ENCODE results near the gene HOXA4. TPM values are rescaled to one million over a fixed set of nuclear protein-coding genes. Genes with fewer than 3 reads are reported as not detected.

HOXA4 gene
- total RNA-seq, 4 donors from 2014 or later = 0.56 to 2.1 (median 1.3) TPM

DNA sequence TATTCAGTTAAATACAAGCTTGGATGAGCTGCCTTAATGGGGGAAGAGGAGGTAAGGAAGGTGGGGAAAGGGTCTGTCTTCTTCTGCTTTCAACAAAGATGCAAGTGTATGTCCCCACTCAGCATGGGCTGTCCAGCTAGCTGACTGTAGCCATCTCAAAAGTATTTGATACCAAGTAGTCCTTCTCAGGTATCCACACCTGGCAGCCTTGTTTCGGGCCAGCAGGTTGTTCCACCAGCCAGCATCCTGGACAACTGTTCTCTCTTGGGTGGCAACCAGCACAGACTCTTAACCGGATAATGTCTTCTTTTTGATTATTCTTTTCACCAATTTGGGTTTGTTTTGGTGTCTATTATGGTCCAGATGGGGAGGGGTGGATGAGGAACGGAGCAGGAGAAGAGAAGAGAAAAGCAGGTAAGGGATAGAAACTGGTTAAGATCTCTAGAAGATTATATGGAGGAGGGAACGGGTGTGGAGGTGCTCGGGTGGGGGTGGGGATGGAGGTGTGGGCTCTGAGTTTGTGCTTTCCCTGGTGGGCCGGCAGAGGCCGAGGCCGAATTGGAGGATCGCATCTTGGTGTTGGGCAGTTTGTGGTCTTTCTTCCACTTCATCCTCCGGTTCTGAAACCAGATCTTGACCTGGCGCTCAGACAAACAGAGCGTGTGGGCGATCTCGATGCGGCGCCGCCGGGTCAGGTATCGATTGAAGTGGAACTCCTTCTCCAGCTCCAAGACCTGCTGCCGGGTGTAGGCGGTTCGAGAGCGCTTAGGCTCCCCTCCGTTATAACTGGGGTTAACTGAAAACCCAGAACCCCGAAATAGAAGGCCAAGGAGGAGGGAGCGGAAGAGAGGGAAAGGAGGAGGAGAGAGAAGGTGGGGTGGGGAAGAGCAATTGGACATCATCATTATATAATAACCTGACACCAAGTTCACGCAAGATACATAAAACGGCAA, 1.5 kb downstream of the HOXA4 start:
- H3K4me1 ChIP-seq = peaks cover 0 to 7% of the 10 kb centered on the region in 2 donors
- TF ChIP-seq CTCF (IDR thresholded peaks at IDR 0.05) (no peak), POLR2A (IDR thresholded peaks at IDR 0.05) (no peak)
- H3K27ac ChIP-seq = peak overlapping the region in 1 of 3 donors; percentile 22
- 27 to 33% methylated on average over 28 of the region's 28 CpGs for WGBS, 2 donors
- DNase-seq = no peak
- H3K9me3 ChIP-seq = no peaks in the 10 kb centered on the region
- no peak overlapping the region for H3K4me3 ChIP-seq (replicated peaks in 1 of 3)
- no peaks in the 10 kb centered on the region for H3K36me3 ChIP-seq
- peaks cover 26% of the 10 kb centered on the region for H3K27me3 ChIP-seq
- intact Hi-C loops (cut with DNase I) = no loop called here

DNA sequence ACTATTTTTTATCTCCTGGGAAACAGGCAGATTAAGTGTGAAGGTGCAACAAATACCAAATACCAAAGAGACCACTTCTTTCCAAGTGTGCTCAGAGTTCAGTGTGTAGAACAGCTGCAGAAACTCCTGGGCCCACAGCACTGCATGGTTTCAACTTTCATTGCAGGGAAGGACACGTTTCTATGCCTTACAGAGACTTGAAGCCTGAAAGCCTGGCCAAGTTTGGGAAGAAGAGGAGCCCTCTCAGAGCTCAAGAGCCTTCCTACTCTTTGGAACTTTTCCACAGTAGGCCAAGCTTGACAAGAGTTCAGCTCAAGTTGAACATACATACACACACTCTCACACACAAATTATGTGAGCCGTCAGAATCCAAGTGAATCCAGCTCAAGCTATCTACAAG, 2.5 kb downstream of the HOXA4 start:
- intact Hi-C loops (cut with DNase I) = no loop called here
- no peak overlapping the region for H3K27ac ChIP-seq
- H3K9me3 ChIP-seq = no peaks in the 10 kb centered on the region
- peaks cover 20% of the 10 kb centered on the region for H3K27me3 ChIP-seq
- no peaks in the 10 kb centered on the region for H3K36me3 ChIP-seq
- H3K4me1 ChIP-seq = peaks cover 0 to 7% of the 10 kb centered on the region in 2 donors
- no peak overlapping the region for H3K4me3 ChIP-seq (replicated peaks in 1 of 3)
- no peak for DNase-seq
- no peak for TF ChIP-seq CTCF (IDR thresholded peaks at IDR 0.05)
- no peak for TF ChIP-seq POLR2A (IDR thresholded peaks at IDR 0.05)
- WGBS, 2 donors = 20 to 21% methylated on average over 2 of the region's 2 CpGs

DNA sequence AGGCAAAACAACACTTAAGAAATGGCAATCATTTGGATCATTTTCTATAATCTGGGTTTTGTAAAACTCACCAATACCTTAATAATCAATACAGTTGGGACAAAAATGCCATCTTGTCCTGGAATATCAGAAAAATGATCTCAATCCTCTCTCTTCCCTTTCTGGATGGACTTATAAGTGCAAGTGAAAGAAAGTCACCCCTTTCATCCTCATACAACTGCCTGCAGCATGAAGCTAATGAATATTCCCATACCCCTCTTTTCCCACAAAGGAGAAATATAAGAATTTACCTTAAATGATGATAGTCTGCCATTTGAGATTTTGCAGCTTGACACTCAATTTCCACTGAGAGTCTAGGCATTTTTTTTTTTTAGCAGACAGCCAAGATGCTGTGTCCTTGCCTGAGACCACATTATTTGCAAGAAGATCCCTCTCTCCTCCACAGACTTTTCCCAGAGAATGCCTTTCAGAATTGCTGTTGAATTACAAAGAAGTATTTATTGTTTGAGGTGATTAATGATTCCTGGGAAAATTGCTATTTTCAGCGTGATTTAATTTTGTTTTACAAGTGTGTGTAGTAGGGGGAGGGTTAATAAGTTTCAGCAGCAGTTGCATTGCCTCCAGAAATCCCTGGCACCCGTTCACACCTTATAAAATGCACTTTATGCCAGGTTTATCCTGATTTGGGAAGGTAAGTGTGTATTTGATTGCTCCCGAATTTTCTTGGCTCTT, 3.8 kb downstream of the HOXA4 start:
- no peak for DNase-seq
- no peak for TF ChIP-seq POLR2A (IDR thresholded peaks at IDR 0.05)
- no peak for TF ChIP-seq CTCF (IDR thresholded peaks at IDR 0.05)
- Histone ChIP-seq H3K27me3 (peaks cover 20% of the 10 kb centered on the region), H3K36me3 (no peaks in the 10 kb centered on the region), H3K4me3 (replicated peaks in 1 of 3) (no peak overlapping the region), H3K9me3 (no peaks in the 10 kb centered on the region), H3K4me1 (peaks cover 0 to 7% of the 10 kb centered on the region in 2 donors), H3K27ac (no peak overlapping the region)
- 25 to 30% methylated on average over 3 of the region's 3 CpGs for WGBS, 2 donors
- intact Hi-C loops (cut with DNase I) = no loop called here

DNA sequence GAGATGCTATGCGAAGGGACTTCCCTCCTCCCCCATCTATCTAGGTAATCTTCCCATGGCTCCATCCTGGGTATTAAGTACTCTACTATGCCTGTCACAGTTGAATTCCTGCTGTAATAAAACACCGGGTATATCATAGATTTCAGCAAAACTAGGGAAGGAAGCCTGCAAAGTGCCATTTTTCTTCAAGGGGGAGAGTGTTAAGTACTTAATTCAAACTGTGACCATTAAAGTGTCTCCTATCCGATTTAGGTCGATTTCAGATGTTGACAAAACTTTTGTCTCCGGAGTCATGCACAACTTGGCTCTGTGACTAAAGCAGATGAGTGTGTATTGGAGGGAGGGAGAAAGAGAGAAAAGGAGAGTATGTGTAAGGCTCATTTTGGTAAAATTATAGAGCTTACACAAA, 4.6 kb downstream of the HOXA4 start:
- Histone ChIP-seq H3K27ac (no peak overlapping the region), H3K36me3 (no peaks in the 10 kb centered on the region), H3K9me3 (no peaks in the 10 kb centered on the region), H3K27me3 (peaks cover 17% of the 10 kb centered on the region), H3K4me1 (peaks cover 0 to 7% of the 10 kb centered on the region in 2 donors), H3K4me3 (replicated peaks in 1 of 3) (no peak overlapping the region)
- intact Hi-C loops (cut with DNase I) = no loop called here
- WGBS, 2 donors = 23 to 34% methylated on average over 5 of the region's 5 CpGs
- TF ChIP-seq POLR2A (IDR thresholded peaks at IDR 0.05) (no peak), CTCF (IDR thresholded peaks at IDR 0.05) (no peak)
- no peak for DNase-seq
